Spleen (tissue), 7 donors: ENCODE results near the gene RABGAP1.

ENCODE experiments used
- POLR2AphosphoS5 ChIP-seq, 3 donors: sonication (generic); formaldehyde crosslinking; IDR thresholded peaks; one replicate each; pipeline ENCODE4 v1.5.1; 2017; ENCODE audit warnings: antibody characterized with exemption in 3 of 3
- TF ChIP-seq, protein P1 (sequence below), 11 experiments: fragments of 200-600 bp in 7 of 11; fragments of 450-650 bp in 4 of 11; sonication (generic) in 4 of 11; IDR thresholded peaks in 8 of 11; conservative IDR thresholded peaks in 3 of 11; 1 replicate in 7 of 11; 2 replicates in 4 of 11; pipeline versions ENCODE4 v1.4.0 to v1.8.0; 2016 to 2021; ENCODE audit warnings: antibody characterized with exemption in 11 of 11, inconsistent platforms in 4 of 11, mild to moderate bottlenecking in 1 of 11
- donor health status: DM: no; HTN: no; CAD: no; lungs with moderate emphysema.
- donor health status: DM: no; HTN: no; CAD: no.
- donor health status: DM: no; HTN: no; CAD: no.

DNA sequence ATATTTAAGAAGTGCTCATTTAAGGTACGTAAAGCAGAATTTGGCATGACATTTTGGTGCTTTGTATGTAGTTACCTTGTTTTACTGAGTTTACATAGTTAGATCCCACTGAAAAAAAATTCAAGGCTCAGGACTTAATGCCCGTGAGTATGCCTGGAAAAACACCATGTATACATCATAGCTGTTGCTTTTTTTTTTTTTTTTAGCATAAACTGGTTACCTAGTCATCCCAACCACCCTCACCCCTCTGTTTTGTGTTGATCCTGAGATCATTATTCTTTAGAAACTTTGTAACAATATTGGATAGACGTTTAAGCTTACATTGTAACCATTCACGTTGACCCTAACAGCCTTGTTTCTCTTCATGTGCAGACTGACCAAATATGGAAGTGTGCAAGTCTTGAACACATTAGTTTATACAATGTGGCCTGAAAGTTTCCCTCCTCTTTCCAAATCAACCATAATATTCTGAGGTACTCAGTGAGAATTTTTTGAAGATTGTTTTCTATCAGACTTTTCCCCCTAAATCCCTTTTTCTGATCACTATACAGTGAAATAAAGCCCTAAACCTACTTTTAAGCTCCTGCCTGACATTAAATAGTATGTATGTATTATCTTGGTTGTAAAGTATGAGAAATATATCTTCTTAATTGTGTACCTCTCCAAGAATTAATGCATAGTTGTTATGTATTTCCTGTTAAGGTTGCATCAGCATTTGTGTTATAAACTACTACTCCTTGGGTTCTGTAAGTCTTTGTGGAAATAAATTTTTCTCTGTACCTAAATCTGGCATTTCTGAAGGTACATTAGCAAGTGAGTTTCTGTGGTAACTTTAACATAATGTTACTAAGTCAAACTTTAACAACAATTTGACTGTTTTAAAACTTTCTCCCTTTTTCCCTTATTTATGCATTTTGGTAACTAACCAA is 4.4 kb downstream of the RABGAP1 start:
- TF ChIP-seq, protein P1, sequence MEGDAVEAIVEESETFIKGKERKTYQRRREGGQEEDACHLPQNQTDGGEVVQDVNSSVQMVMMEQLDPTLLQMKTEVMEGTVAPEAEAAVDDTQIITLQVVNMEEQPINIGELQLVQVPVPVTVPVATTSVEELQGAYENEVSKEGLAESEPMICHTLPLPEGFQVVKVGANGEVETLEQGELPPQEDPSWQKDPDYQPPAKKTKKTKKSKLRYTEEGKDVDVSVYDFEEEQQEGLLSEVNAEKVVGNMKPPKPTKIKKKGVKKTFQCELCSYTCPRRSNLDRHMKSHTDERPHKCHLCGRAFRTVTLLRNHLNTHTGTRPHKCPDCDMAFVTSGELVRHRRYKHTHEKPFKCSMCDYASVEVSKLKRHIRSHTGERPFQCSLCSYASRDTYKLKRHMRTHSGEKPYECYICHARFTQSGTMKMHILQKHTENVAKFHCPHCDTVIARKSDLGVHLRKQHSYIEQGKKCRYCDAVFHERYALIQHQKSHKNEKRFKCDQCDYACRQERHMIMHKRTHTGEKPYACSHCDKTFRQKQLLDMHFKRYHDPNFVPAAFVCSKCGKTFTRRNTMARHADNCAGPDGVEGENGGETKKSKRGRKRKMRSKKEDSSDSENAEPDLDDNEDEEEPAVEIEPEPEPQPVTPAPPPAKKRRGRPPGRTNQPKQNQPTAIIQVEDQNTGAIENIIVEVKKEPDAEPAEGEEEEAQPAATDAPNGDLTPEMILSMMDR (IDR thresholded peaks at IDR 0.05 in 8 of 11, conservative IDR thresholded peaks at IDR 0.05 in 3 of 11): no peak
- no peak for TF ChIP-seq POLR2AphosphoS5 (IDR thresholded peaks at IDR 0.05)
